OCI-LY7 (cell line): ENCODE measurements around the gene NUDCD3.

Source experiments
- CTCF ChIP-seq: fragments of 200-600 bp; sonication (generic); conservative IDR thresholded peaks from 2 replicates; pipeline ENCODE4 v1.5.1; 2014; ENCODE audit warnings: mild to moderate bottlenecking, antibody characterized with exemption, low read length, moderate library complexity, mixed read lengths
- EZH2phosphoT487 ChIP-seq: fragments of 200-600 bp; sonication (generic); IDR thresholded peaks from 2 replicates; pipeline ENCODE4 v1.6.1; 2018; ENCODE audit warnings: low read depth, borderline replicate concordance, mild to moderate bottlenecking, mixed run types, antibody characterized with exemption, low read length, moderate library complexity, mixed read lengths

DNA sequence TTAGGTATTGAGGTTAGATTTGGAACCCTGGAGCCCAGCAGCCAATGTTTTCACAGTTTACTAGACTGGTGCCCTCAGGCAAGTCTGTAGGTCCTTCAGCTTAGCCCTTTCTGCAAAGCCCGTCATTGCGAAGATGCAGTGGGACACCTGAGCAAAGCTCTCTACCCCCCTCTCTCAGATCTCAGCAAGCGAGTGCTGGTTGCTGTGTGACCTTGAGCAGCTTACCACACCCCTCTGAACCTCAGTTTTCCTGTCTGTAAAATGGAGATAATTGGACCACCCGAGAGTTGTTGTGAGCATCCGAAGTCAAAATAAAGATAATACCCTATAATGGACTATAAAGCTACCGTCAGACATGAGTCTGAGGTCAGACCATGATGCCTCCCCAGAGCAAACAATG, 47.0 kb upstream of the NUDCD3 start:
- TF ChIP-seq CTCF (no peak), EZH2phosphoT487 (no peak)
